Tibial nerve (tissue), 4 donors: ENCODE measurements around the gene GLIPR2.
"Not testable (repeated sequence)": the region's sequence is repeated elsewhere in the genome, so short reads cannot be mapped to it uniquely, and the experiment has no call there.

Experiments
- CTCF ChIP-seq, 5 experiments: fragments of 200-600 bp in 3 of 5; fragments of 450-650 bp in 2 of 5; sonication (generic) in 3 of 5; IDR thresholded peaks; one replicate each; pipeline ENCODE4 v1.5.1; 2016 to 2019; ENCODE audit warnings: antibody characterized with exemption in 5 of 5, mild to moderate bottlenecking in 3 of 5, moderate library complexity in 2 of 5
- EP300 ChIP-seq, 2 donors: sonication (generic); formaldehyde crosslinking; IDR thresholded peaks; one replicate each; pipeline ENCODE4 v1.6.1; 2017; ENCODE audit warnings: antibody characterized with exemption in 2 of 2, mild to moderate bottlenecking in 1 of 2

DNA sequence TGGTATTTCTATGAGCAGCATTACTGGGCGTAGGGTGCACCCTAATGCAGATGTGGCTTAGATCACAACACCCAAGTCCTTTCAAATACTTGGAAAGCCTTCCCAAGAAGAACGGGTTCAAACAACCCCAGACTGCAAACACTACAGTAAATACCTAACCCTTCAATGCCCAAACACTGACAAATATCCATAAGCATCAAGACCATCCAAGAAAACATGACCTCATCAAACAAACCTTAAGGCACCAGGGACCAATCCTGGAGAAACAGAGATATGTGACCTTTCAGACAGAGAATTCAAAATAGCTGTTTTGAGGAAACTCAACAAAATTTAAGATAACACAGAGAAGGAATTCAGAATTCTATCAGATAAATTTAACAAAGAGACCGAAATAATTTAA lies 38.7 kb downstream of the GLIPR2 start:
- TF ChIP-seq CTCF, EP300 (IDR thresholded peaks at IDR 0.05): not testable (repeated sequence)
